ENCODE data around the gene USP25. TPM values are rescaled to one million over a fixed set of nuclear protein-coding genes. Genes with fewer than 3 reads are reported as not detected.

USP25 gene
- total RNA-seq, 1 experiment from 2014 or later = 35.1 TPM

- Histone ChIP-seq H4K20me1 (ENCODE audit: control insufficient read depth, insufficient read depth, insufficient read length) (no peaks in the 10 kb centered on the region), H3K79me1 (ENCODE audit: insufficient read depth, low read depth, low read length, poor library complexity, severe bottlenecking) (no peaks in the 10 kb centered on the region), H2BK120ac (ENCODE audit: low read depth, low read length, poor library complexity, severe bottlenecking) (no peak overlapping the region), H3K27ac (ENCODE audit: insufficient read length, low read depth, low read length) (no peak overlapping the region), H4K5ac (ENCODE audit: insufficient read length, low read depth, low read length) (no peak overlapping the region), H3T11ph (ENCODE audit: low read length) (no peak overlapping the region), H3K23ac (ENCODE audit: insufficient read length, low read depth, low read length) (no peak overlapping the region), H2BK20ac (ENCODE audit: low read depth, low read length, poor library complexity, severe bottlenecking) (no peak overlapping the region), H2BK15ac (ENCODE audit: low read depth, low read length) (no peak overlapping the region), H3K9me3 (ENCODE audit: control insufficient read depth, low read depth, low read length) (peaks cover 2% of the 10 kb centered on the region), H2BK5ac (ENCODE audit: insufficient read length, low read length) (no peak overlapping the region), H3K9ac (ENCODE audit: extremely low read depth, insufficient read length, low read length) (no peak overlapping the region), H2AFZ (ENCODE audit: low read length) (no peak overlapping the region), H3K27me3 (ENCODE audit: insufficient read depth, low read length) (no peaks in the 10 kb centered on the region), H3K23me2 (ENCODE audit: insufficient read length, low read depth, low read length, poor library complexity, severe bottlenecking) (no peaks in the 10 kb centered on the region), H3K79me2 (ENCODE audit: insufficient read depth, low read length) (no peaks in the 10 kb centered on the region), H2AK5ac (ENCODE audit: insufficient read length, low read length) (no peak overlapping the region), H3K14ac (ENCODE audit: insufficient read depth, low read length) (no peak overlapping the region), H3K4me1 (ENCODE audit: insufficient read depth, low read length) (no peaks in the 10 kb centered on the region), H4K91ac (ENCODE audit: insufficient read length, low read depth, low read length) (no peak overlapping the region), H3K18ac (ENCODE audit: insufficient read length, low read depth, low read length) (no peak overlapping the region), H2BK12ac (ENCODE audit: insufficient read length, low read depth, low read length) (no peak overlapping the region), H3K4me2 (ENCODE audit: insufficient read depth, insufficient read length, low read length) (no peak overlapping the region), H3K56ac (ENCODE audit: insufficient read length, low read depth, low read length) (no peak overlapping the region), H4K8ac (replicated peaks; ENCODE audit: insufficient read length, low read depth, low read length) (no peak overlapping the region), H3K4ac (ENCODE audit: low read depth, low read length) (no peak overlapping the region)
- WGBS (ENCODE audit: extremely low coverage, insufficient read length, low lambda C conversion rate) = no CpG with 5 or more reads among the region's 3 CpGs
- H3K4me1 Mint-ChIP-seq = peaks cover 5 to 8% of the 10 kb centered on the region in 2 experiments; a peak in 3 of 4 replicates
- H3K27ac Mint-ChIP-seq = no peak overlapping the region
- peaks cover 45 to 49% (median 48%) of the 10 kb centered on the region in 3 experiments for H3K36me3 Mint-ChIP-seq (ENCODE audit: insufficient read depth in 1 of 3, low read depth in 3 of 3)
- TF ChIP-seq CTCF (conservative IDR thresholded peaks at IDR 0.05) = no peak
- no peak for DNase-seq
- H3K9me3 Mint-ChIP-seq = peaks cover 20 to 21% of the 10 kb centered on the region in 2 experiments
- H3K27me3 Mint-ChIP-seq (ENCODE audit: low read depth) = no peaks in the 10 kb centered on the region
- no peak overlapping the region for H3K4me3 Mint-ChIP-seq
These were observed 80.0 kb downstream of the USP25 start for GRCh38 chr21:15809818-15810217.
